NOMO-1 treated with DMSO at 0.1 percent for 48 hours (cell line): Measurements from ENCODE around the gene CCR1.
"Not testable (repeated sequence)": the region's sequence is repeated elsewhere in the genome, so short reads cannot be mapped to it uniquely, and the experiment has no call there.

ENCODE experiments used
- DNase-seq: peaks from one replicate; lab custom pipeline; 2025; ENCODE audit not compliant: unreplicated experiment; lab: John Stamatoyannopoulos, UW

The CCR1 gene

DNA sequence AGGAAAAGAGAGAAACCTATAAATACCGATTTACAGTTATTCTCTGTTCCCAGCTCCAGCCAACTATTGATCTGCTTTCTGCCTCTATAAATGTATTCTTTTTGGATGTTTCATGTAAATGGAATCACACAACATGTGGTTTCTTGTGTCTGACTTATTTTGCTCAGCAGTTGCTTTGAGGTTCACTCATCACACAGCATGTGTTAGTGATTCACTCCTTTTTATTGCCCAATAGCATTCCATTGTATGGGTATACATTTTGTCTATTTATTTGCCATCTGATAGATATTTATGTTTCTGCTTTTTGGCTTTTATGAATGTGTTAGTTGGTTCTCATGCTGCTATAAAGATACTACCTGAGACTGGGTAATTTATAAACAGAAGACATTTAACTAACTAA, 23.6 kb downstream of the CCR1 start:
- DNase-seq = no peak

DNA sequence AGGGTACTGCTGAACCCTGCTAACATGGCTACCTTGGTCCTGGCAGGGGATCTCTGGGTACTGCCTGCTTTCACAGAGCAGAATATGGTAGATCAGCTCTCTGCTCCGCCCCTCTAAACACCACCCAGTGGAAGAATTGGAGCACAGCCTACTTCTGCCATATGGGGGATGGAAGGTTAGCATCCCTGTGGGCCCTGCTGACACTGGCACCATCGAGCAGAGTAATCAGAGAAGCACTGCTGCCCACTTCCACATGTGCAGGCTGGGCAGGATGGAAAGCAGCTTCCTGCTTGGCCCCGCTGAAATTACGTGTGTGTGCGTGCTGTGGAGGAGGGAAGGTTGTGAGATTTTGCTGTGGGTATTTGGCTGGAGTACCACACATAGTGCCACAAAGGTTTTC, 24.8 kb downstream of the CCR1 start:
- DNase-seq = no peak

GRCh38 chr3:46168583-46169345, 39.3 kb downstream of the CCR1 start:
- no peak for DNase-seq

DNA sequence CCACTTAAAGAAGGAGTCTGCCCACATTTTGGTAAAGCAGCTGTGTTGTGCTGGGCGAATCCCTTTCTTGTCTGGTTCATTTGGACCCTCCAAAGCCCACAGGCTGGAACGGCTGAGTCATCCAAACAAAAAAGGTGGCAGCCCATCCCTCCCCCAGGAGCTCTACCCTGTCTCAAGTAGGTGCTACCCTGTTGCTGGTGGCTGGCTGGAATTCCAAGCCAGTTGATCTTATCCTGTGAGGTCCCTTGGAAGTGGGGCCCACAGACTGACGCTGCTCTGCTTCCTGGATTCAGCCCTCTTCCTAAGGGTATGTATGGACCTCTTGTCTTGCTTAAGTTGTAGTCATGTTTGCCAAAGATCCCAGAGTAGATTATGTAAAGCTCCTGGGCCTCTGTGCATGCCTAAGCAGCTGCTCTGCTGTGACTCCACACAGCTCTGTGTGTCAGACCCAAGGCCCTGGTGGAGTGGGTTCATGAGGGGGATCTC, 44.5 kb downstream of the CCR1 start:
- DNase-seq = no peak

DNA sequence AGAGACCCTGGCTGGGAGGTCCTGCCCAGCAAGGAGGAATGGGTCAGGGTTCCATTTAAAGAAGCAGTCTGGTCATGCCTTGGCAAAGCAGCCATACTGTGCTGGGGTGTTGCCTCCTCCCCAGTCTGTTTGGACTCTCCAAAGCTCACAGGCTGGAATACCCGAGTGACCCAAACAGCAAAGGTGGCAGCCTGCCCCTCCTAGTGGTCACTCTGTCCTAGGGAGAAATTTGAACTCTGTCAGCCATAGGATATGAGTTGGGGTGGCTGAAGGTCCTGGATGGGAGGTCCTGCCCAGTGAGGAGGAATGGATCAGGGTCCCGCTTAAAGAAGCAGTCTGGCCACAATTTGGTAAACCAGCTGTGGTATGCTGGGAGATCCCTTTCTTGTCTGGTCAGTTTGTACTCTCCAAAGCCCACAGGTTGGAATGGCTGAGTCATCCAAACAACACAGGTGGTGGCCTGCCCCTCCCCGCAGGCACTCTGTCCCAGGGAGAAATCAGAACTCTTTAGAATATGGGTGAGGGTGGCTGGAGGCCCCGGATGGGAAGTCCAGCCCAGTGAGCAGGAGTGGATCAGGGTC, 45.0 kb downstream of the CCR1 start:
- DNase-seq = no peak

DNA sequence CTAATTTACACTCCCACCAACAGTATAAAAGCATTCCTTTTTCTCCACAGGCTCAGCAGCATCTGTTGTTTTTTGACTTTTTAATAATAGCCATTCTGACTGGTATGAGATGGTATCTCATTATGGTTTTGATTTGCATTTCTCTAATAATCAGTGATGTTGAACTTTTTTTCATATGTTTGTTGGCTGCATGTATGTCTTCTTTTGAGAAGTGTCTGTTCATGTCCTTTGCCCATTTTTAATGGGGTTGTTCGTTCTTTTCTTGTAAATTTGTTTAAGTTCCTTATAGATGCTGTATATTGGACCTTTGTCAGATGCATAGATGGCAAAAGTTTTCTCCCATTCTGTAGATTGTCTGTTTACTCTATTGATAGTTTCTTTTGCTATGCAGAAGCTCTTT, 50.4 kb downstream of the CCR1 start:
- DNase-seq = not testable (repeated sequence)

DNA sequence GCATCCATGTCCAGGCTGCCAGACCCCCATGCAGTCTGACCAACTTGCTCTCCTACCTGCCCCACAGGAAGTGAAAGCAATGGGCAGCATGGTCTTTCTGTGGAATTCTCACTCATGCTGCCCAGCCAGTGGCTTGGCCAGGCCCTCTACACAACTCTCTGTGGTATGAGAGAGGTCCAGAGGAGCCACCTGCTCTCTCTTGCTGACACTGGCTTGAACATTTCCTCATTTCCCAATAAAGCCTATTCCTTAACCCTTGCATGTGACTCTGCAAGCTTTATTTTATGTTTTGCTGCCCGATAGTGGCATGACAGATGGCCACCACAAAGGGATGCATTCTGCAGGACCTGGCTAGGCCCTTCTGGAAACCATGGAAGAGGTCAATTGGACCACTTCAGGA, 53.8 kb downstream of the CCR1 start:
- DNase-seq = no peak
